Tibial nerve (tissue), 4 donors: ENCODE data around the gene BAD. TPM values are rescaled to one million over a fixed set of nuclear protein-coding genes. Genes with fewer than 3 reads are reported as not detected.

Experiments
- DNase-seq, 2 donors: peaks; one replicate each; pipeline ENCODE4 v3.0.0-alpha.2; 2019; ENCODE audit warnings: low spot score in 2 of 2
- H3K27ac ChIP-seq, 4 donors: fragments of 200-600 bp; sonication (generic) in 3 of 4; one replicate each; pipeline ENCODE4 v1.5.1; 2017 to 2019; ENCODE audit warnings: mild to moderate bottlenecking in 1 of 4
- H3K27me3 ChIP-seq, 2 donors: fragments of 200-600 bp; sonication (generic) in 1 of 2; one replicate each; pipeline versions ENCODE4 v1.5.1 to v1.6.0; 2017 to 2019
- H3K36me3 ChIP-seq, 3 donors: fragments of 200-600 bp; sonication (generic); one replicate each; pipeline ENCODE4 v1.5.1; 2018 to 2019
- H3K4me1 ChIP-seq, 4 donors: fragments of 200-600 bp; sonication (generic) in 3 of 4; one replicate each; pipeline ENCODE4 v1.5.1; 2017 to 2019
- H3K4me3 ChIP-seq, 4 donors: fragments of 200-600 bp; sonication (generic) in 3 of 4; one replicate each; pipeline ENCODE4 v1.5.1; 2017 to 2019; ENCODE audit warnings: mild to moderate bottlenecking in 1 of 4, moderate library complexity in 1 of 4
- H3K9me3 ChIP-seq, 4 donors: fragments of 200-600 bp; sonication (generic) in 3 of 4; one replicate each; pipeline ENCODE4 v1.5.1; 2017 to 2019
- CTCF ChIP-seq, 5 experiments: fragments of 200-600 bp in 3 of 5; fragments of 450-650 bp in 2 of 5; sonication (generic) in 3 of 5; IDR thresholded peaks; one replicate each; pipeline ENCODE4 v1.5.1; 2016 to 2019; ENCODE audit warnings: antibody characterized with exemption in 5 of 5, mild to moderate bottlenecking in 3 of 5, moderate library complexity in 2 of 5
- EP300 ChIP-seq, 2 donors: sonication (generic); formaldehyde crosslinking; IDR thresholded peaks; one replicate each; pipeline ENCODE4 v1.6.1; 2017; ENCODE audit warnings: antibody characterized with exemption in 2 of 2, mild to moderate bottlenecking in 1 of 2
- POLR2A ChIP-seq, 2 donors: fragments of 450-650 bp; IDR thresholded peaks; one replicate each; pipeline ENCODE4 v1.6.1; 2017; ENCODE audit warnings: antibody characterized with exemption in 2 of 2, mild to moderate bottlenecking in 2 of 2, moderate library complexity in 2 of 2
- WGBS, 2 donors: methylation state at CpG; one replicate each; pipeline ENCODE4 v1.1.5; 2018; 5-methylcytosine and 5-hydroxymethylcytosine counted together
- small RNA-seq: library from RNA; depleted of rRNA; stranded (forward); fragments of <200 nt; gene quantifications from one replicate; pipeline ENCODE3, GENCODE V24; 2016
- total RNA-seq, 4 donors: library from RNA; depleted of rRNA; stranded (reverse); fragments of >200 nt; gene quantifications; one replicate each; pipeline ENCODE4 v1.1.0, GENCODE V29; 2016

Gene BAD
- total RNA-seq, 4 donors from 2014 or later = 110 to 143 (median 124) TPM

- TF ChIP-seq CTCF (IDR thresholded peaks at IDR 0.05) = no peak
- TF ChIP-seq POLR2A (IDR thresholded peaks at IDR 0.05) = no peak
- TF ChIP-seq EP300 (IDR thresholded peaks at IDR 0.05) = no peak
- Histone ChIP-seq H3K4me1 (peaks cover 0 to 32% (median 17%) of the 10 kb centered on the region in 4 donors), H3K9me3 (no peaks in the 10 kb centered on the region), H3K4me3 (no peak overlapping the region), H3K27ac (no peak overlapping the region), H3K27me3 (no peaks in the 10 kb centered on the region), H3K36me3 (peaks cover 0 to 39% (median 0%) of the 10 kb centered on the region in 3 donors)
- 81 to 83% methylated on average over 23 to 24 of the region's 24 CpGs for WGBS, 2 donors
- no peak for DNase-seq
These were observed 61.3 kb downstream of the BAD start for GRCh38 chr11:64223001-64223651.

- Histone ChIP-seq H3K4me1 (peaks cover 0 to 28% (median 14%) of the 10 kb centered on the region in 4 donors), H3K36me3 (peaks cover 0 to 39% (median 0%) of the 10 kb centered on the region in 3 donors), H3K27ac (no peak overlapping the region), H3K27me3 (no peaks in the 10 kb centered on the region), H3K4me3 (no peak overlapping the region), H3K9me3 (no peaks in the 10 kb centered on the region)
- 67 to 80% methylated on average over 9 of the region's 9 CpGs for WGBS, 2 donors
- TF ChIP-seq CTCF (IDR thresholded peaks at IDR 0.05) (no peak), EP300 (IDR thresholded peaks at IDR 0.05) (no peak), POLR2A (IDR thresholded peaks at IDR 0.05) (no peak)
- DNase-seq = no peak
These were observed 61.8 kb downstream of the BAD start for GRCh38 chr11:64222651-64223000.

- no peaks in the 10 kb centered on the region for H3K9me3 ChIP-seq
- 91 to 92% methylated on average over 7 to 9 of the region's 14 CpGs for whole genome bisulfite sequencing, 2 donors
- TF ChIP-seq EP300 (IDR thresholded peaks at IDR 0.05) (no peak), CTCF (IDR thresholded peaks at IDR 0.05) (no peak), POLR2A (IDR thresholded peaks at IDR 0.05) (no peak)
- H3K27ac ChIP-seq = no peak overlapping the region
- peaks cover 0 to 16% (median 2%) of the 10 kb centered on the region in 4 donors for H3K4me1 ChIP-seq
- H3K27me3 ChIP-seq = no peaks in the 10 kb centered on the region
- peaks cover 0 to 39% (median 0%) of the 10 kb centered on the region in 3 donors for H3K36me3 ChIP-seq
- no peak overlapping the region for H3K4me3 ChIP-seq
- DNase-seq = no peak
These were observed 63.7 kb downstream of the BAD start for GRCh38 chr11:64220798-64221197.

- Histone ChIP-seq H3K9me3 (no peaks in the 10 kb centered on the region), H3K4me1 (peaks cover 0 to 11% (median 2%) of the 10 kb centered on the region in 4 donors), H3K4me3 (no peak overlapping the region), H3K27ac (no peak overlapping the region), H3K36me3 (peaks cover 0 to 39% (median 0%) of the 10 kb centered on the region in 3 donors), H3K27me3 (no peaks in the 10 kb centered on the region)
- TF ChIP-seq POLR2A (IDR thresholded peaks at IDR 0.05) (no peak), CTCF (IDR thresholded peaks at IDR 0.05) (no peak), EP300 (IDR thresholded peaks at IDR 0.05) (no peak)
- 76 to 84% methylated on average over 14 to 17 of the region's 17 CpGs for WGBS, 2 donors
- no peak for DNase-seq
These were observed 64.2 kb downstream of the BAD start for GRCh38 chr11:64220271-64220670.

Small RNA genes lying within 50 kb of the gene (small RNA-seq; reads per million reads assigned to genes)
- not detected for gene RF00019

Other genes with a start within 250 kb of the BAD start
- gene FLRT1, start 248.7 kb downstream of the BAD start, total RNA-seq = 1 to 10 TPM in 1 of 4 donors, under 1 TPM in 3; 0.39 to 2.1 (median 0.52) TPM
- 10 to 100 TPM; 30.6 to 45.0 (median 35.0) TPM for gene MACROD1, start 118.6 kb downstream of the BAD start, total RNA-seq
- 100 to 1,000 TPM in 1 of 4 donors, 10 to 100 TPM in 3; 53.3 to 109 (median 79.8) TPM for gene STIP1, start 98.5 kb downstream of the BAD start, total RNA-seq
- gene FERMT3, start 77.9 kb downstream of the BAD start, total RNA-seq = 10 to 100 TPM; 17.2 to 83.1 (median 29.6) TPM
- 10 to 100 TPM; 64.9 to 74.7 (median 68.7) TPM for gene TRPT1, start 58.5 kb downstream of the BAD start, total RNA-seq
- 10 to 100 TPM; 33.0 to 83.7 (median 60.2) TPM for gene NUDT22, start 58.4 kb downstream of the BAD start, total RNA-seq
- gene DNAJC4, start 54.1 kb downstream of the BAD start, total RNA-seq = 10 to 100 TPM; 20.1 to 42.0 (median 25.8) TPM
- gene VEGFB, start 50.1 kb downstream of the BAD start, total RNA-seq = 100 to 1,000 TPM in 2 of 4 donors, 10 to 100 TPM in 2; 84.3 to 129 (median 109) TPM
- gene FKBP2, start 43.6 kb downstream of the BAD start, total RNA-seq = 100 to 1,000 TPM in 1 of 4 donors, 10 to 100 TPM in 3; 38.2 to 101 (median 57.8) TPM
- 100 to 1,000 TPM in 1 of 4 donors, 10 to 100 TPM in 3; 79.7 to 187 (median 91.4) TPM for gene PPP1R14B, start 37.7 kb downstream of the BAD start, total RNA-seq
- 10 to 100 TPM; 18.0 to 44.4 (median 27.1) TPM for gene PLCB3, start 33.1 kb downstream of the BAD start, total RNA-seq
- gene GPR137, start 1.2 kb upstream of the BAD start, total RNA-seq = 10 to 100 TPM; 12.5 to 25.7 (median 20.0) TPM
- 1 to 10 TPM in 1 of 4 donors, not detected in 3; 1.2 TPM for gene KCNK4, start 6.6 kb upstream of the BAD start, total RNA-seq
- not detected for gene CATSPERZ, start 15.7 kb upstream of the BAD start, total RNA-seq
- gene ESRRA, start 20.9 kb upstream of the BAD start, total RNA-seq = 10 to 100 TPM; 26.0 to 39.3 (median 28.7) TPM
- 100 to 1,000 TPM; 290 to 381 (median 327) TPM for gene TRMT112, start 32.9 kb upstream of the BAD start, total RNA-seq
- 100 to 1,000 TPM; 142 to 246 (median 204) TPM for gene PRDX5, start 33.5 kb upstream of the BAD start, total RNA-seq
- gene CCDC88B, start 55.5 kb upstream of the BAD start, total RNA-seq = 10 to 100 TPM in 3 of 4 donors, 1 to 10 TPM in 1; 6.9 to 48.0 (median 14.4) TPM
- 10 to 100 TPM; 23.7 to 34.3 (median 26.2) TPM for gene RPS6KA4, start 74.5 kb upstream of the BAD start, total RNA-seq